Natural killer cell (primary cell): ENCODE measurements around the gene VPS13A. TPM values are rescaled to one million over a fixed set of nuclear protein-coding genes. Genes with fewer than 3 reads are reported as not detected.

Experiments used
- ATAC-seq, 3 donors: fragments of 150-1000 bp in 2 of 3; fragments of 200-7000 bp in 1 of 3; cut with Tn5 transposase; 1 replicate in 1 of 3; 2 replicates in 2 of 3; pipeline ENCODE4 v1.10.0; 2021; ENCODE audit warnings: mild to moderate bottlenecking in 2 of 3, moderate library complexity in 2 of 3
- DNase-seq, 2 donors: peaks; one replicate each; pipeline versions ENCODE4 v3.0.0 to v3.0.0-alpha.2; 2013 to 2021; ENCODE audit warnings: mixed read lengths in 1 of 2
- H3K27ac ChIP-seq: one replicate; pipeline ENCODE4 v1.5.1; 2013; ENCODE audit warnings: mild to moderate bottlenecking, low read length
- H3K27me3 ChIP-seq: one replicate; pipeline ENCODE4 v1.6.1; 2013; ENCODE audit warnings: low read length; ENCODE audit not compliant: control insufficient read depth, insufficient read depth
- H3K36me3 ChIP-seq: one replicate; pipeline ENCODE4 v1.6.1; 2013; ENCODE audit warnings: low read length; ENCODE audit not compliant: control insufficient read depth, insufficient read depth
- H3K4me1 ChIP-seq: one replicate; pipeline ENCODE4 v1.6.1; 2013; ENCODE audit warnings: low read length; ENCODE audit not compliant: control insufficient read depth, insufficient read depth
- H3K4me3 ChIP-seq: one replicate; pipeline ENCODE4 v1.5.1; 2013; ENCODE audit warnings: low read length
- H3K9me3 ChIP-seq: one replicate; pipeline ENCODE4 v1.6.1; 2013; ENCODE audit warnings: low read length; ENCODE audit not compliant: control insufficient read depth, insufficient read depth
- H3K27ac Mint-ChIP-seq, 2 donors: one replicate each; pipeline ENCODE4 v1.8.0; 2022; ENCODE audit warnings: mild to moderate bottlenecking in 2 of 2, mixed read lengths in 2 of 2, moderate library complexity in 1 of 2
- H3K27me3 Mint-ChIP-seq, 2 donors: one replicate each; pipeline ENCODE4 v1.8.0; 2022; ENCODE audit warnings: low read depth in 2 of 2, mixed read lengths in 2 of 2
- H3K36me3 Mint-ChIP-seq: one replicate; pipeline ENCODE4 v1.8.0; 2022; ENCODE audit warnings: mixed read lengths
- H3K4me1 Mint-ChIP-seq, 2 donors: one replicate each; pipeline ENCODE4 v1.8.0; 2022; ENCODE audit warnings: mixed read lengths in 2 of 2
- H3K4me3 Mint-ChIP-seq: one replicate; pipeline ENCODE4 v1.8.0; 2022; ENCODE audit warnings: mild to moderate bottlenecking, moderate library complexity, mixed read lengths
- H3K9me3 Mint-ChIP-seq, 2 donors: one replicate each; pipeline ENCODE4 v1.8.0; 2022; ENCODE audit warnings: mixed read lengths in 2 of 2
- CTCF ChIP-seq: fragments of 200-600 bp; IDR thresholded peaks from one replicate; pipeline ENCODE4 v1.8.0; 2022; ENCODE audit warnings: antibody characterized with exemption
- WGBS: methylation state at CpG from one replicate; pipeline ENCODE4 v1.1.7; 2013; ENCODE audit warnings: missing lambda C conversion rate; ENCODE audit not compliant: insufficient coverage; 5-methylcytosine and 5-hydroxymethylcytosine counted together
- intact Hi-C: fragments of 100-400 bp; cut with micrococcal nuclease; formaldehyde crosslinking; loops from one replicate; pipeline ENCODE4 v1.14.2; 2022
- total RNA-seq, 4 donors: library from RNA; stranded (reverse); fragments of 120-200 nt in 1 of 4; gene quantifications; one replicate each; pipeline versions ENCODE4 v1.2.3 to v1.2.4, GENCODE V29; 2013 to 2022

Gene VPS13A
- total RNA-seq, 3 donors from 2014 or later (not counting 1 experiment from before 2014, with no cell fraction given) = 54.7 to 74.2 (median 70.4) TPM

DNA sequence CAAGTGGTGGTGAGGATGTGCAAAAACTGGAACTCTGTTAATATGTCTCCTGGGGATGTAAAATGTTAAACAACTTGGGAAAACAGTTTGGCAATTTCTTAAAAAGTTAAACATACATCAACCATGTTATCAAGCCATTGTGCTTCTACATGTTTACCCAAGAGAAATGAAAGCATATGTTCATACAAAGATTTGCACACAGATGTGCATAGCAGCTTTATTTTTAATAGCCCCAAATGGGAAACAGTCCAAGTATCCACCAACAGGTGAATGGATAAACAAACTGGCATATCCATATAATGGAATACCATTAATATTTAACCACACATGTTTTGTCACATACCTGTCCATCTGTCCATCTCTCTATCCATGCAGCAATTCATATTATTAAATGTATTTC is 6.2 kb downstream of the VPS13A start:
- intact Hi-C loops = no loop called here
- no peaks in the 10 kb centered on the region for H3K36me3 Mint-ChIP-seq
- Histone ChIP-seq H3K36me3 (no peaks in the 10 kb centered on the region), H3K27ac (no peak overlapping the region), H3K4me3 (no peak overlapping the region), H3K4me1 (peaks cover 3% of the 10 kb centered on the region), H3K27me3 (no peaks in the 10 kb centered on the region), H3K9me3 (no peaks in the 10 kb centered on the region)
- no peak for DNase-seq
- H3K4me3 Mint-ChIP-seq = no peak overlapping the region
- no peak for ATAC-seq
- H3K27me3 Mint-ChIP-seq = no peaks in the 10 kb centered on the region
- no peaks in the 10 kb centered on the region for H3K9me3 Mint-ChIP-seq
- H3K4me1 Mint-ChIP-seq = peaks cover 13 to 20% of the 10 kb centered on the region in 2 donors
- no peak for TF ChIP-seq CTCF
- no peak overlapping the region for H3K27ac Mint-ChIP-seq

GRCh38 chr9:77188242-77188641 is 10.9 kb downstream of the VPS13A start:
- ATAC-seq = no peak
- H3K9me3 ChIP-seq = no peaks in the 10 kb centered on the region
- Mint-ChIP-seq H3K27me3 (no peaks in the 10 kb centered on the region), H3K9me3 (no peaks in the 10 kb centered on the region), H3K4me3 (no peak overlapping the region), H3K27ac (no peak overlapping the region), H3K36me3 (no peaks in the 10 kb centered on the region), H3K4me1 (peaks cover 24 to 32% of the 10 kb centered on the region in 2 donors)
- DNase-seq = no peak
- no peaks in the 10 kb centered on the region for H3K36me3 ChIP-seq
- H3K4me1 ChIP-seq = no peaks in the 10 kb centered on the region
- 97% methylated on average over 3 of the region's 3 CpGs for WGBS
- no peak for TF ChIP-seq CTCF
- H3K4me3 ChIP-seq = no peak overlapping the region
- intact Hi-C loops = no loop called here
- H3K27ac ChIP-seq = no peak overlapping the region
- no peaks in the 10 kb centered on the region for H3K27me3 ChIP-seq

GRCh38 chr9:77194423-77194822 is 17.1 kb downstream of the VPS13A start:
- Mint-ChIP-seq H3K9me3 (no peaks in the 10 kb centered on the region), H3K4me1 (peaks cover 27 to 35% of the 10 kb centered on the region in 2 donors), H3K36me3 (no peaks in the 10 kb centered on the region), H3K27ac (no peak overlapping the region), H3K4me3 (no peak overlapping the region), H3K27me3 (no peaks in the 10 kb centered on the region)
- WGBS = 97% methylated on average over 2 of the region's 2 CpGs
- Histone ChIP-seq H3K27me3 (no peaks in the 10 kb centered on the region), H3K9me3 (no peaks in the 10 kb centered on the region), H3K27ac (no peak overlapping the region), H3K4me1 (no peaks in the 10 kb centered on the region), H3K36me3 (no peaks in the 10 kb centered on the region), H3K4me3 (no peak overlapping the region)
- intact Hi-C loops = no loop called here
- DNase-seq = no peak
- no peak for TF ChIP-seq CTCF
- no peak for ATAC-seq

DNA sequence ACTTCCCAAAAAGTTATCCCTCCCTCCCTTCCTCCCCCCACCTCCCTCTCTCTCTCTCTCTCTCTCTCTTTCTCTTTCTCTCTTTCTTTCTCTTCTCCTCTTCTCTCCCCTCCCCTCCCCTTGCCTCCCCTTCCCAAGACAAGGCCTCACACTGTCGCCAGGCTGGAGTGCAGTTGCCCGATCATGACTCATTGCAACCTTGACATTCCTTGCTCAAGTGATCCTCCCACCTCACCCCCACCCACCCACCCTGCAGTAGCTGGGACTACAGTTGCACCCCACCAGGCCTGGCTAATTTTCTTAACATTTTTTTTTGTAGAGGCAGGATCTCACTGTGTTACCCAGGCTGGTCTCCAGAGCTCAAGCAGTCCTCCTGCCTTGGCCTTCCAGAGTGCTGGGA is 32.8 kb downstream of the VPS13A start:
- TF ChIP-seq CTCF = no peak
- peaks cover 16% of the 10 kb centered on the region for H3K36me3 ChIP-seq
- no peak for ATAC-seq
- H3K27ac ChIP-seq = no peak overlapping the region
- no peak overlapping the region for H3K4me3 Mint-ChIP-seq
- DNase-seq = no peak
- no peaks in the 10 kb centered on the region for H3K27me3 ChIP-seq
- no peaks in the 10 kb centered on the region for H3K4me1 Mint-ChIP-seq
- intact Hi-C loops = no loop called here
- H3K27me3 Mint-ChIP-seq = no peaks in the 10 kb centered on the region
- no peak overlapping the region for H3K4me3 ChIP-seq
- WGBS = no CpG with 5 or more reads among the region's 2 CpGs
- H3K36me3 Mint-ChIP-seq = no peaks in the 10 kb centered on the region
- no peak overlapping the region for H3K27ac Mint-ChIP-seq
- no peaks in the 10 kb centered on the region for H3K9me3 ChIP-seq
- no peaks in the 10 kb centered on the region for H3K9me3 Mint-ChIP-seq
- H3K4me1 ChIP-seq = no peaks in the 10 kb centered on the region
